Measurements from ENCODE around the gene TRIM2. TPM values are rescaled to one million over a fixed set of nuclear protein-coding genes. Genes with fewer than 3 reads are reported as not detected.

The TRIM2 gene
- total RNA-seq, 2 experiments from 2014 or later: 1.7 to 2.9 TPM

- POLR2A ChIA-PET: no interaction called here
- Mint-ChIP-seq H3K27me3 (no peaks in the 10 kb centered on the region), H3K36me3 (no peaks in the 10 kb centered on the region), H3K9me3 (no peaks in the 10 kb centered on the region), H3K4me3 (no peak overlapping the region), H3K27ac (no peak overlapping the region), H3K4me1 (ENCODE audit: low read depth) (peaks cover 3% of the 10 kb centered on the region)
- CTCF ChIA-PET: no interaction called here
- DNase-seq: no peak
- intact Hi-C loops (cut with micrococcal nuclease): no loop called here
These were observed 129.6 kb downstream of the TRIM2 start for GRCh38 chr4:153333874-153334273.

- CTCF ChIA-PET: no interaction called here
- intact Hi-C loops (cut with micrococcal nuclease): no loop called here
- Mint-ChIP-seq H3K27ac (no peak overlapping the region), H3K9me3 (no peaks in the 10 kb centered on the region), H3K27me3 (no peaks in the 10 kb centered on the region), H3K36me3 (no peaks in the 10 kb centered on the region), H3K4me1 (ENCODE audit: low read depth) (peaks cover 3% of the 10 kb centered on the region), H3K4me3 (no peak overlapping the region)
- DNase-seq: no peak
- POLR2A ChIA-PET: no interaction called here
These were observed 131.4 kb downstream of the TRIM2 start for GRCh38 chr4:153335665-153336064.

GRCh38 chr4:153337686-153338085 is 133.4 kb downstream of the TRIM2 start:
- H3K36me3 Mint-ChIP-seq: no peaks in the 10 kb centered on the region
- no peak overlapping the region for H3K27ac Mint-ChIP-seq
- DNase-seq: no peak
- ChIA-PET CTCF (no interaction called here), POLR2A (no interaction called here)
- H3K27me3 Mint-ChIP-seq: no peaks in the 10 kb centered on the region
- no peak overlapping the region for H3K4me3 Mint-ChIP-seq
- H3K4me1 Mint-ChIP-seq (ENCODE audit: low read depth): peaks cover 3% of the 10 kb centered on the region
- intact Hi-C loops (cut with micrococcal nuclease): no loop called here
- H3K9me3 Mint-ChIP-seq: no peaks in the 10 kb centered on the region

- Mint-ChIP-seq H3K27ac (no peak overlapping the region), H3K4me1 (ENCODE audit: low read depth) (peaks cover 6% of the 10 kb centered on the region), H3K27me3 (no peaks in the 10 kb centered on the region), H3K36me3 (no peaks in the 10 kb centered on the region), H3K4me3 (no peak overlapping the region), H3K9me3 (no peaks in the 10 kb centered on the region)
- DNase-seq: no peak
- ChIA-PET POLR2A (no interaction called here), CTCF (interaction anchor here (0.6 to 6.4 kb wide), 8 partner anchors 91 to 306 kb away, joined by 3 to 43 read pairs (median 4); partner anchors contain the start of gene TRIM2)
- intact Hi-C loops (cut with micrococcal nuclease): no loop called here
These were observed 137.4 kb downstream of the TRIM2 start for GRCh38 chr4:153341575-153342090.

DNA sequence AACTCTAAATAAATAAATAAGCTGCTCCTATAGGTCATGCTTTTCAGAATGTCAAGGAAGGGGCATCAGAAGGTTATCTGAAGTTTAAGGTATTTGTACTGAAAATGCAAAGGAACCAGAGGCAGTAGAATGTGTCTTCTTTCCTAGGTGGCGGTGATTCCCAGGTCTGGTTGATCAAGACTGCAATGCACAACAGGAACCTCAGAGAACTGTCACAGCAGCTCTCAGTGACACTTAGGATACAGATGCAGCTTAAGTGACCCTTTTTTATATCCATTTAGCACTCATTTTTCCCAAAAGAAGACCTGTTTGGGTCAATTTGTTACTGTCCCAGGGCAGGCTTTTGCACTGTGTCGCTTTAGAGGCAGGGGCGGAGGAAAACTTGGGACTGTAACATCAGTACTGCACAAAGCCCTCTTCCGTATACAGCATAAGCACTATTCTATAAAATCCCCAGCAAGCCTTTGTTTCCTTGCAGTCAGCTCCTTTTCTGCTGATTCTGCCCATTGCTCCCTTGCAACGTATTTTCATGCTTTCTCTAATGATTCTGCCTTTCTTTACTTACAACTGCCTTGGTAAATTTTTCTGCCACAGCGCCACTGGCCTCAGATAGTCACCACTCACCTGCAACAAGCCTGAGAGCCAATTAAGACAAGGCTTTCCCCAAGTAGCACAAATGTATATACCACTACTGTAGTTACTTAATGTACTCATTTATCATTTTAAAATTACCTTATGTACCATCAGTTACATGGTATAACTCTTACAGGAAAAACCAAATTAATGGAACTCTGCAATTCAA is 138.7 kb downstream of the TRIM2 start:
- H3K27ac Mint-ChIP-seq: no peak overlapping the region
- H3K9me3 Mint-ChIP-seq: no peaks in the 10 kb centered on the region
- POLR2A ChIA-PET: no interaction called here
- peaks cover 17% of the 10 kb centered on the region for H3K4me1 Mint-ChIP-seq (ENCODE audit: low read depth)
- no peak for DNase-seq
- no peak overlapping the region for H3K4me3 Mint-ChIP-seq
- intact Hi-C loops (cut with micrococcal nuclease): no loop called here
- no peaks in the 10 kb centered on the region for H3K27me3 Mint-ChIP-seq
- no peaks in the 10 kb centered on the region for H3K36me3 Mint-ChIP-seq
- CTCF ChIA-PET: interaction anchor here (0.8 to 6.4 kb wide), 6 partner anchors 90 to 305 kb away, joined by 3 to 43 read pairs (median 4); partner anchors contain the start of gene TRIM2

GRCh38 chr4:153344131-153345011 is 140.1 kb downstream of the TRIM2 start, which contains the start of gene MND1:
Gene MND1, plus strand, starts transcription at chr4:153344688. Its CDS starts 50 bp downstream, at chr4:153344738.
- Mint-ChIP-seq H3K4me3 (peak within 1 kb of the TSS; percentile 93), H3K27ac (peak within 1 kb of the TSS; percentile 86), H3K27me3 (no peaks in the 10 kb centered on the region), H3K4me1 (ENCODE audit: low read depth) (peaks cover 26% of the 10 kb centered on the region), H3K36me3 (no peaks in the 10 kb centered on the region), H3K9me3 (no peaks in the 10 kb centered on the region)
- intact Hi-C loops (cut with micrococcal nuclease): loop anchor here (1.0 to 2.0 kb wide), 7 partner anchors 89 to 406 kb away; partner anchors contain the start of gene TMEM131L
- peak; percentile 95 for DNase-seq
- CTCF ChIA-PET: interaction anchor here (0.6 to 6.4 kb wide), 26 partner anchors 72 to 889 kb away, joined by 3 to 43 read pairs (median 4); no protein-coding TSS in a partner anchor
- POLR2A ChIA-PET: interaction anchor here (0.6 to 1.4 kb wide), 3 partner anchors 20 to 299 kb away, joined by 3 read pairs; no protein-coding TSS in a partner anchor

- Mint-ChIP-seq H3K27me3 (no peaks in the 10 kb centered on the region), H3K4me1 (ENCODE audit: low read depth) (peaks cover 28% of the 10 kb centered on the region), H3K27ac (peak overlapping the region; percentile 86), H3K4me3 (peak overlapping the region; percentile 93), H3K36me3 (peaks cover 1% of the 10 kb centered on the region), H3K9me3 (no peaks in the 10 kb centered on the region)
- intact Hi-C loops (cut with micrococcal nuclease): loop anchor here (1.0 to 2.0 kb wide), 4 partner anchors 88 to 192 kb away; partner anchors contain the start of gene TMEM131L
- ChIA-PET POLR2A (interaction anchor here (0.8 to 1.6 kb wide), 6 partner anchors 19 to 298 kb away, joined by 3 to 5 read pairs (median 3); no protein-coding TSS in a partner anchor), CTCF (interaction anchor here (0.6 to 6.4 kb wide), 24 partner anchors 10 to 405 kb away, joined by 3 to 43 read pairs (median 6); partner anchors contain the start of gene TMEM131L)
- DNase-seq: peak; percentile 68
These were observed 141.1 kb downstream of the TRIM2 start for GRCh38 chr4:153345012-153345981.

DNA sequence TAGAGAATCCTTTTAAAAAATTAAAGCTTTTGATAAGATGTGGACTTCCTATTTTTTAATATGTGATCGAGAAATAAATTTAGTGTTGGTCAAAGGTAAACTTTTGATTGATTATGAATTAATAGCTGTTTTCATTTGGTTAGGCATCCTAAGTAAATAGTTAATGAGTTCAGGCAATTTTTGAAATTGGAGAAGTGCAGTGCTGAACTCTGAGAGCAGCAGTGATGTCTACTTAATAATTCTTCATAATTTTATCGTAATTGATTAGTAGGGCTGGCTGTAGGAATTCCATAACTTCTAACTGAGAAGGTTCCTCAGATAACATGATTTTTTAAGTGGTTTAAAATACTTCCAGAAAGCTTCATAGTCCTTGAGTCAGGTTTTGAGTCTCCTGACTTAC is 141.8 kb downstream of the TRIM2 start:
- peaks cover 28% of the 10 kb centered on the region for H3K4me1 Mint-ChIP-seq (ENCODE audit: low read depth)
- intact Hi-C loops (cut with micrococcal nuclease): no loop called here
- no peak for DNase-seq
- POLR2A ChIA-PET: interaction anchor here (0.8 to 1.6 kb wide), 5 partner anchors 25 to 297 kb away, joined by 3 to 5 read pairs (median 3); no protein-coding TSS in a partner anchor
- no peaks in the 10 kb centered on the region for H3K9me3 Mint-ChIP-seq
- H3K4me3 Mint-ChIP-seq: peak overlapping the region; percentile 93
- CTCF ChIA-PET: interaction anchor here (0.7 to 6.4 kb wide), 20 partner anchors 9 to 404 kb away, joined by 3 to 43 read pairs (median 6); partner anchors contain the start of gene TMEM131L
- H3K27me3 Mint-ChIP-seq: no peaks in the 10 kb centered on the region
- peaks cover 3% of the 10 kb centered on the region for H3K36me3 Mint-ChIP-seq
- H3K27ac Mint-ChIP-seq: no peak overlapping the region

GRCh38 chr4:153346563-153346962 is 142.3 kb downstream of the TRIM2 start:
- Mint-ChIP-seq H3K4me1 (ENCODE audit: low read depth) (peaks cover 28% of the 10 kb centered on the region), H3K4me3 (no peak overlapping the region), H3K27ac (no peak overlapping the region), H3K36me3 (peaks cover 3% of the 10 kb centered on the region), H3K27me3 (no peaks in the 10 kb centered on the region), H3K9me3 (no peaks in the 10 kb centered on the region)
- ChIA-PET POLR2A (interaction anchor here (0.8 to 1.6 kb wide), 4 partner anchors 25 to 228 kb away, joined by 3 to 5 read pairs (median 4); no protein-coding TSS in a partner anchor), CTCF (interaction anchor here (0.7 to 6.4 kb wide), 10 partner anchors 86 to 403 kb away, joined by 3 to 43 read pairs (median 13); no protein-coding TSS in a partner anchor)
- no peak for DNase-seq
- intact Hi-C loops (cut with micrococcal nuclease): no loop called here

- ChIA-PET POLR2A (no interaction called here), CTCF (interaction anchor here (1.7 to 6.4 kb wide), 7 partner anchors 86 to 403 kb away, joined by 5 to 43 read pairs (median 15); no protein-coding TSS in a partner anchor)
- H3K4me3 Mint-ChIP-seq: no peak overlapping the region
- peaks cover 28% of the 10 kb centered on the region for H3K4me1 Mint-ChIP-seq (ENCODE audit: low read depth)
- peaks cover 3% of the 10 kb centered on the region for H3K36me3 Mint-ChIP-seq
- intact Hi-C loops (cut with micrococcal nuclease): no loop called here
- no peaks in the 10 kb centered on the region for H3K9me3 Mint-ChIP-seq
- H3K27ac Mint-ChIP-seq: no peak overlapping the region
- DNase-seq: no peak
- H3K27me3 Mint-ChIP-seq: no peaks in the 10 kb centered on the region
These were observed 142.9 kb downstream of the TRIM2 start for GRCh38 chr4:153347117-153347516.

All from activated CD4-positive, alpha-beta memory T cell treated with anti-CD3 and anti-CD28 coated beads for 36 hours (primary cell).